ENCODE results near the gene HSPD1. TPM values are rescaled to one million over a fixed set of nuclear protein-coding genes. Genes with fewer than 3 reads are reported as not detected.
A peak's percentile ranks its signal among the peaks of the same experiment; 100 is the strongest.

Gene HSPD1
- total RNA-seq, 2 donors from 2014 or later: 48.9 to 121 TPM

- peaks cover 8% of the 10 kb centered on the region for H3K36me3 ChIP-seq
- H3K27me3 ChIP-seq (replicated peaks; ENCODE audit: insufficient read depth): no peaks in the 10 kb centered on the region
- no peak overlapping the region for H3K4me3 ChIP-seq
- DNase-seq (ENCODE audit: low spot score) (no peak), ATAC-seq (ENCODE audit: insufficient number of reproducible peaks, low FRiP score, low read depth) (no peak)
- H3K27ac ChIP-seq: no peak overlapping the region
- no peaks in the 10 kb centered on the region for H3K9me3 ChIP-seq
- peaks cover 23 to 32% of the 10 kb centered on the region in 2 donors for H3K4me1 ChIP-seq (ENCODE audit: control insufficient read depth in 1 of 2, low read depth in 2 of 2)
- TF ChIP-seq, protein P1, sequence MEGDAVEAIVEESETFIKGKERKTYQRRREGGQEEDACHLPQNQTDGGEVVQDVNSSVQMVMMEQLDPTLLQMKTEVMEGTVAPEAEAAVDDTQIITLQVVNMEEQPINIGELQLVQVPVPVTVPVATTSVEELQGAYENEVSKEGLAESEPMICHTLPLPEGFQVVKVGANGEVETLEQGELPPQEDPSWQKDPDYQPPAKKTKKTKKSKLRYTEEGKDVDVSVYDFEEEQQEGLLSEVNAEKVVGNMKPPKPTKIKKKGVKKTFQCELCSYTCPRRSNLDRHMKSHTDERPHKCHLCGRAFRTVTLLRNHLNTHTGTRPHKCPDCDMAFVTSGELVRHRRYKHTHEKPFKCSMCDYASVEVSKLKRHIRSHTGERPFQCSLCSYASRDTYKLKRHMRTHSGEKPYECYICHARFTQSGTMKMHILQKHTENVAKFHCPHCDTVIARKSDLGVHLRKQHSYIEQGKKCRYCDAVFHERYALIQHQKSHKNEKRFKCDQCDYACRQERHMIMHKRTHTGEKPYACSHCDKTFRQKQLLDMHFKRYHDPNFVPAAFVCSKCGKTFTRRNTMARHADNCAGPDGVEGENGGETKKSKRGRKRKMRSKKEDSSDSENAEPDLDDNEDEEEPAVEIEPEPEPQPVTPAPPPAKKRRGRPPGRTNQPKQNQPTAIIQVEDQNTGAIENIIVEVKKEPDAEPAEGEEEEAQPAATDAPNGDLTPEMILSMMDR (IDR thresholded peaks at IDR 0.05): no peak
Measured at GRCh38 chr2:197502685-197503084, 3.0 kb upstream of the HSPD1 start.

DNA sequence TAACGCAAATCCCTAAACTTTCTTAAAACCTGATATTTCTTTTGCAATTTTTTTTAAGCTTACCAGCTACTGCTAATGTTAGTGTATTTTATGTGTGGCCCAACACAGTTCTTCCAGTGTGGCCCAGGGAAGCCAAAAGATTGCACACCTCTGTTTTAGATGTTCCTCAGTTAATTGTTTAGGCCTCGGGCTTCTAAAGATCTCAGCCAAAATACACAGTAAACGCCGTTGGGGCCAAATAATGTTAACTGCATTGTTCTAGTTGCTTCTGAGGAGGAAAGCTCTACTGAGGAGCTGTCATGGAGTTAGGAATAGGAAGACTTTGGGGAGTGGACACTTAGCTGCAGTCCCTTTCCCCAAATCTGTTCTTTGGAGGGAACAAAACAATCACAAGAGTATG is 2.6 kb upstream of the HSPD1 start:
- H3K9me3 ChIP-seq: no peaks in the 10 kb centered on the region
- TF ChIP-seq, protein P1 (IDR thresholded peaks at IDR 0.05): no peak
- H3K27ac ChIP-seq: no peak overlapping the region
- H3K4me3 ChIP-seq: no peak overlapping the region
- peaks cover 8% of the 10 kb centered on the region for H3K36me3 ChIP-seq
- peaks cover 24 to 37% of the 10 kb centered on the region in 2 donors for H3K4me1 ChIP-seq (ENCODE audit: control insufficient read depth in 1 of 2, low read depth in 2 of 2)
- no peak for DNase-seq (ENCODE audit: low spot score)
- no peak for ATAC-seq (ENCODE audit: insufficient number of reproducible peaks, low FRiP score, low read depth)
- no peaks in the 10 kb centered on the region for H3K27me3 ChIP-seq (replicated peaks; ENCODE audit: insufficient read depth)

- H3K9me3 ChIP-seq: no peaks in the 10 kb centered on the region
- no peak for ATAC-seq (ENCODE audit: insufficient number of reproducible peaks, low FRiP score, low read depth)
- peaks cover 20% of the 10 kb centered on the region for H3K36me3 ChIP-seq
- H3K4me3 ChIP-seq: peak overlapping the region; percentile 92
- H3K27me3 ChIP-seq (replicated peaks; ENCODE audit: insufficient read depth): no peaks in the 10 kb centered on the region
- peak overlapping the region; percentile 78 to 94 for H3K27ac ChIP-seq
- DNase-seq (ENCODE audit: low spot score): no peak
- TF ChIP-seq, protein P1 (IDR thresholded peaks at IDR 0.05): no peak
- H3K4me1 ChIP-seq (ENCODE audit: control insufficient read depth in 1 of 2, low read depth in 2 of 2): peaks cover 24 to 53% of the 10 kb centered on the region in 2 donors
Measured at GRCh38 chr2:197500503-197501131, 977 bp upstream of the HSPD1 start.

DNA sequence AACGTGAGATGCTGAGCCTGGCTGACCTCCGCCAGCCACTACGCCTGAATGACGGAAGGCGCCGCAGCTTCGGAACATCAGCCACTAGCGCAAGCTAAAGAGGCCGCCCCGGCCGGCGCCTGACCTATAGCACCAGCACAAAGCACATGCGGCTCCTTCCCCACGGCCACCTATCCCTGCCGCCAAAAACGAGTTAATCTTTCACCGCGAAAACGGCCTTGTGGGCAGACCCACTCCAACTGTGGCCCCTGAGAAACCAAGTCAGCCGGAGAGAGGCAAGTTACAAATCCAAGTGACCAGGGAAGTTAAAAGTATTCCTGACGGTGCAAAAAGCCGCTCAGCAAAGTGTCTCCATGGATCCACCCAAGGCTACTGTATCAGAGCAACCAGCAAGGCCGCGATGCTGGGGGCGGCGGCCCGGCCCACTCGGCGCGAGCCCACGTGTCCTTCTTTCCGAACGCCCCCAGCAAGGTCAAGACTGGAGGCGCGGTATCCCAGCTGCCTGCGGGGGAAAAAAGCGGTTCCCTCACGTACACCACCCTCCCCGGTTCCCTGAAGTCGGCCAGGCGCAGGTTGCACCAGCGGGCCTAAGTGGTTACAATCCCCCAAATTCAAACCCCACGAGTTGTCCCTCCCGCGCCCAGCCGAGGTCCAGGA is 575 bp downstream of the HSPD1 start:
- H3K4me3 ChIP-seq: peak overlapping the region; percentile 92
- H3K27me3 ChIP-seq (replicated peaks; ENCODE audit: insufficient read depth): no peaks in the 10 kb centered on the region
- TF ChIP-seq, protein P1 (IDR thresholded peaks at IDR 0.05): no peak
- DNase-seq (ENCODE audit: low spot score) (peak; percentile 15), ATAC-seq (ENCODE audit: insufficient number of reproducible peaks, low FRiP score, low read depth) (no peak)
- no peaks in the 10 kb centered on the region for H3K9me3 ChIP-seq
- H3K36me3 ChIP-seq: peaks cover 24% of the 10 kb centered on the region
- peak overlapping the region; percentile 78 to 94 for H3K27ac ChIP-seq
- peaks cover 24 to 58% of the 10 kb centered on the region in 2 donors for H3K4me1 ChIP-seq (ENCODE audit: control insufficient read depth in 1 of 2, low read depth in 2 of 2)

DNA sequence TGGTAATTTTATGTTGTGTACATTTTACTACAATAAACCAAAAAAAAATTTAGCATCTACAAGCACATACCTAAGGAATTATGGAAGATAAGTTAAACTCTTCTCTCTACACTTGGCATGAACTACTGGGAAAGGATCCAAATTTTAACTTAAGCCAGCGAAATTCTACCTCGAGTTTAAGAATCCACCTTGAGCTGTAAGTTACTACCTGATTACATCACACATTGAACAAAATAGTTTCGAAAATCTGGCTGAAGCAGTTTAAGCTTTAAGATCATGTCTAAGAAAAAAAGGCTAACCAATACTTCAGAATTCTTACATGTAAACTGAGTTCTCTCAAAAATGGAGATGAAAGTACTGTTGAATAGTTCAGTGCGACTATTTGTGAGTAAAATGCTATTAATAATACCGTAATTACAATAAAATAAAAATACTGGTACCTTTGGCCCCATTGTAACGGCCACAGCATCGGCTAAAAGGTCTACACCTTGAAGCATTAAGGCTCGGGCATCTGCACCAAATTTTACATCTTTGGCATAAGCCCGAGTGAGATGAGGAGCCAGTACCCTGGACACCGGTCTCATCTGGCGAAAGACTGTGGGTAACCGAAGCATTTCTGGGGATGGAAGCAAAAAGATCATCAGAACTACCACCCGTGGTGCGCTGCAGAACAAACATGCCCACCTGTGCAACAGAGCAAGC is 1.3 kb downstream of the HSPD1 start:
- Histone ChIP-seq H3K4me3 (peak overlapping the region; percentile 92), H3K27ac (peak overlapping the region; percentile 78 to 94), H3K9me3 (no peaks in the 10 kb centered on the region), H3K36me3 (peaks cover 27% of the 10 kb centered on the region), H3K4me1 (ENCODE audit: control insufficient read depth in 1 of 2, low read depth in 2 of 2) (peaks cover 24 to 58% of the 10 kb centered on the region in 2 donors), H3K27me3 (replicated peaks; ENCODE audit: insufficient read depth) (no peaks in the 10 kb centered on the region)
- no peak for DNase-seq (ENCODE audit: low spot score)
- TF ChIP-seq, protein P1 (IDR thresholded peaks at IDR 0.05): no peak
- ATAC-seq (ENCODE audit: insufficient number of reproducible peaks, low FRiP score, low read depth): no peak

All from thoracic aorta (tissue), 2 donors.